Neuronal stem cell (in vitro differentiated cells): ENCODE measurements around the gene PM20D2.

ENCODE experiments used
- DNase-seq: peaks from one replicate; pipeline ENCODE4 v3.0.0-alpha.2; 2013; ENCODE audit warnings: low spot score
- H2AFZ ChIP-seq: one replicate; pipeline ENCODE4 v1.6.1; 2013; ENCODE audit warnings: mild to moderate bottlenecking, low read length, inconsistent platforms
- H2AK5ac ChIP-seq: 2 replicates; pipeline ENCODE4 v1.6.1; 2013; ENCODE audit warnings: low read depth, mild to moderate bottlenecking, inconsistent platforms, low read length, moderate library complexity, mixed read lengths
- H2BK120ac ChIP-seq: 2 replicates; pipeline ENCODE4 v1.6.1; 2013; ENCODE audit warnings: low read depth, mild to moderate bottlenecking, inconsistent platforms, low read length, moderate library complexity, mixed read lengths
- H2BK12ac ChIP-seq: one replicate; pipeline ENCODE4 v1.6.1; 2013; ENCODE audit warnings: low read length, inconsistent platforms
- H2BK15ac ChIP-seq: 2 replicates; pipeline ENCODE4 v1.6.1; 2013; ENCODE audit warnings: mild to moderate bottlenecking, low read length, inconsistent platforms, mixed read lengths
- H2BK5ac ChIP-seq: one replicate; pipeline ENCODE4 v1.6.1; 2013; ENCODE audit warnings: inconsistent platforms, mild to moderate bottlenecking, low read length, moderate library complexity
- H3K14ac ChIP-seq: one replicate; pipeline ENCODE4 v1.6.1; 2013; ENCODE audit warnings: low read length, inconsistent platforms
- H3K18ac ChIP-seq: 2 replicates; pipeline ENCODE4 v1.6.1; 2013; ENCODE audit warnings: low read length, inconsistent platforms
- H3K23ac ChIP-seq: 2 replicates; pipeline ENCODE4 v1.6.1; 2013; ENCODE audit warnings: low read depth, mild to moderate bottlenecking, mixed read lengths, low read length, inconsistent platforms; ENCODE audit not compliant: poor library complexity
- H3K27ac ChIP-seq: replicated peaks from 3 replicates; pipeline ENCODE4 v1.5.1; 2013; ENCODE audit warnings: low read length, inconsistent platforms
- H3K27me3 ChIP-seq, 3 experiments: 2 replicates each; pipeline ENCODE4 v1.6.1; 2013; ENCODE audit warnings: low read length in 3 of 3, mild to moderate bottlenecking in 2 of 3, inconsistent platforms in 1 of 3, low read depth in 1 of 3, mixed read lengths in 1 of 3, moderate library complexity in 1 of 3; ENCODE audit not compliant: control insufficient read depth in 3 of 3, insufficient read depth in 3 of 3
- H3K36me3 ChIP-seq, 2 donors: replicated peaks in 1 of 2; 2 replicates each; pipeline ENCODE4 v1.6.1; 2013; ENCODE audit warnings: low read length in 2 of 2; ENCODE audit not compliant: control insufficient read depth in 2 of 2, insufficient read depth in 2 of 2
- H3K4ac ChIP-seq: 2 replicates; pipeline ENCODE4 v1.6.1; 2013; ENCODE audit warnings: inconsistent platforms, mild to moderate bottlenecking, low read length, moderate library complexity
- H3K4me1 ChIP-seq, 2 donors: 1 replicate in 1 of 2; 2 replicates in 1 of 2; pipeline ENCODE4 v1.6.1; 2013; ENCODE audit warnings: low read length in 2 of 2, low read depth in 1 of 2; ENCODE audit not compliant: control insufficient read depth in 2 of 2, insufficient read depth in 1 of 2
- H3K4me2 ChIP-seq: one replicate; pipeline ENCODE4 v1.6.1; 2013; ENCODE audit warnings: mild to moderate bottlenecking, low read length, inconsistent platforms; ENCODE audit not compliant: insufficient read depth, poor library complexity, severe bottlenecking
- H3K4me3 ChIP-seq, 2 donors: 2 replicates each; pipeline ENCODE4 v1.5.1; 2013; ENCODE audit warnings: low read length in 2 of 2, mild to moderate bottlenecking in 2 of 2, inconsistent platforms in 1 of 2, moderate library complexity in 1 of 2
- H3K79me1 ChIP-seq: one replicate; pipeline ENCODE4 v1.6.1; 2013; ENCODE audit warnings: low read depth, mild to moderate bottlenecking, inconsistent platforms, low read length, moderate library complexity
- H3K9ac ChIP-seq: one replicate; pipeline ENCODE4 v1.6.1; 2013; ENCODE audit warnings: mild to moderate bottlenecking, low read depth, low read length, inconsistent platforms; ENCODE audit not compliant: poor library complexity
- H3K9me3 ChIP-seq, 2 donors: replicated peaks in 1 of 2; 2 replicates each; pipeline versions ENCODE3 to v1.6.1; 2013; ENCODE audit warnings: low read length in 2 of 2, mild to moderate bottlenecking in 2 of 2, inconsistent platforms in 1 of 2, low read depth in 1 of 2, mixed read lengths in 1 of 2, moderate library complexity in 1 of 2; ENCODE audit not compliant: control insufficient read depth in 2 of 2, insufficient read depth in 1 of 2
- H4K8ac ChIP-seq: one replicate; pipeline ENCODE4 v1.6.1; 2013; ENCODE audit warnings: low read depth, mild to moderate bottlenecking, inconsistent platforms, low read length, moderate library complexity
- H4K91ac ChIP-seq: one replicate; pipeline ENCODE4 v1.6.1; 2013; ENCODE audit warnings: low read length, low read depth, mild to moderate bottlenecking, inconsistent platforms; ENCODE audit not compliant: poor library complexity
- WGBS, 2 donors: extraction: QIAGEN DNeasy Blood & Tissue Kit; methylation state at CpG; one replicate each; pipeline ENCODE4 v1.1.7; 2013; ENCODE audit warnings: missing lambda C conversion rate in 2 of 2, mixed read lengths in 1 of 2; ENCODE audit not compliant: insufficient read length in 2 of 2, insufficient replicate concordance in 1 of 2; ENCODE audit errors: extremely low coverage in 2 of 2; 5-methylcytosine and 5-hydroxymethylcytosine counted together

The PM20D2 gene

DNA sequence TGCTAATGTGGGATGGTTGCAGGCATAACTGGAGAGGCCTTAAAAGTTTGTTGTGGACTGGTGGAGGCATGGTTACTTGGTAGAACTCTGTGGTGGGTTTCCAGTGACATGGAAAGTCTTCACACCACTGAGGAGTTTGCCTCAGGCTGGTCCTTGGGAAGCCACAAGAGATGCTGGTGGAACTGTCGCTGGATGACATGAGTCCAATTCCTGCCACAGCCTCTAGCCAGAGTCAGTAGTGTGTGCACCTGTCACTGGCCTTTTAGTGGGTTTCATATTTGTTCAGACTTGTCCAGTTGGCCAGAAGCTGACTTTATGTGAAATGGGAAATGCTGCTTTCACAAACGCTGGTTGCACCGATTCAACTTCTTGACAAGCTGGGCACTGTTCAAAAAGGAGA lies 14.3 kb upstream of the PM20D2 start:
- Histone ChIP-seq H3K4ac (no peak overlapping the region), H2BK15ac (no peak overlapping the region), H2AK5ac (no peak overlapping the region), H3K27me3 (no peaks in the 10 kb centered on the region), H4K8ac (no peak overlapping the region), H2AFZ (no peak overlapping the region), H3K4me1 (no peaks in the 10 kb centered on the region), H3K4me2 (no peak overlapping the region), H3K18ac (no peak overlapping the region), H3K9ac (no peak overlapping the region), H3K4me3 (no peak overlapping the region), H3K36me3 (no peaks in the 10 kb centered on the region), H4K91ac (no peak overlapping the region), H2BK12ac (no peak overlapping the region), H3K27ac (no peak overlapping the region), H3K9me3 (peaks cover 2 to 6% of the 10 kb centered on the region in 2 donors), H2BK120ac (no peak overlapping the region), H2BK5ac (no peak overlapping the region), H3K23ac (no peak overlapping the region), H3K79me1 (no peaks in the 10 kb centered on the region), H3K14ac (no peak overlapping the region)
- no CpG with 5 or more reads among the region's 3 CpGs for WGBS, 2 donors
- DNase-seq: no peak

- Histone ChIP-seq H2BK12ac (no peak overlapping the region), H3K14ac (no peak overlapping the region), H3K27me3 (no peaks in the 10 kb centered on the region), H3K4ac (no peak overlapping the region), H2BK5ac (no peak overlapping the region), H3K4me1 (no peaks in the 10 kb centered on the region), H4K8ac (no peak overlapping the region), H2BK15ac (no peak overlapping the region), H3K18ac (no peak overlapping the region), H3K27ac (no peak overlapping the region), H3K23ac (no peak overlapping the region), H3K4me3 (no peak overlapping the region), H3K9me3 (peaks cover 2 to 6% of the 10 kb centered on the region in 2 donors), H2AFZ (no peak overlapping the region), H2AK5ac (no peak overlapping the region), H3K9ac (no peak overlapping the region), H3K4me2 (no peak overlapping the region), H3K36me3 (no peaks in the 10 kb centered on the region), H4K91ac (no peak overlapping the region), H2BK120ac (no peak overlapping the region), H3K79me1 (no peaks in the 10 kb centered on the region)
- no peak for DNase-seq
- no CpG with 5 or more reads among the region's 2 CpGs for WGBS, 2 donors
These were observed 13.8 kb upstream of the PM20D2 start for GRCh38 chr6:89132057-89132456.

DNA sequence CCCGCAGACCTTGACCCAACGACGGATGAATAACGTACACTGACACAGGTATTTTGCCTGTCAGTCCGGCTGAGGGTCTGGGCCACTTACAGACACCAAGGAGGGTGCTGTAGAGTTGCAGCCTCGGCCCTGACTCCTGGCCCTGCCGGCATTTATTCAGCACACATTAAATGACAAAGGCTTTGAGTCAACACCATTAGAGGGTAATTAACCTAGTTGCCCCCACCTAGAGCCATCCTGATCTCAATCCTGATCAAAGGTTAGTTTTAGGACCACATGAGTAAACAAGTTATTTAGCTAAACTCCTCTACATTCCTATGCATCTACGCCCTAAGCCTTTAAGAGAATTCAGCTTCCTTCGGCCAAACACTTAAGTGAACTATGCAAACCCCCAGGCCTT lies 11.9 kb upstream of the PM20D2 start:
- WGBS, 2 donors: no CpG with 5 or more reads among the region's 9 CpGs

GRCh38 chr6:89134723-89135122 lies 11.1 kb upstream of the PM20D2 start:
- Histone ChIP-seq H3K4me1 (no peaks in the 10 kb centered on the region), H2AFZ (no peak overlapping the region), H3K23ac (no peak overlapping the region), H2BK5ac (no peak overlapping the region), H2BK120ac (no peak overlapping the region), H3K14ac (no peak overlapping the region), H4K91ac (no peak overlapping the region), H3K4me3 (no peak overlapping the region), H3K18ac (no peak overlapping the region), H3K9me3 (no peaks in the 10 kb centered on the region), H4K8ac (no peak overlapping the region), H2BK15ac (no peak overlapping the region), H2BK12ac (no peak overlapping the region), H3K79me1 (no peaks in the 10 kb centered on the region), H3K27me3 (no peaks in the 10 kb centered on the region), H2AK5ac (no peak overlapping the region), H3K36me3 (no peaks in the 10 kb centered on the region), H3K9ac (no peak overlapping the region), H3K27ac (no peak overlapping the region), H3K4me2 (no peak overlapping the region), H3K4ac (no peak overlapping the region)
- no CpG with 5 or more reads among the region's 3 CpGs for WGBS, 2 donors
- no peak for DNase-seq

More for the DNA sequence above, 11.9 kb upstream of the PM20D2 start:
- Histone ChIP-seq H3K4ac (no peak overlapping the region), H3K9me3 (peaks cover 1 to 3% of the 10 kb centered on the region in 2 donors), H3K27ac (no peak overlapping the region), H2BK120ac (no peak overlapping the region), H3K14ac (no peak overlapping the region), H2AFZ (no peak overlapping the region), H2AK5ac (no peak overlapping the region), H3K36me3 (no peaks in the 10 kb centered on the region), H3K4me2 (no peak overlapping the region), H3K79me1 (no peaks in the 10 kb centered on the region), H3K4me1 (no peaks in the 10 kb centered on the region), H2BK15ac (no peak overlapping the region), H3K27me3 (no peaks in the 10 kb centered on the region), H3K4me3 (no peak overlapping the region), H2BK12ac (no peak overlapping the region), H3K9ac (no peak overlapping the region), H2BK5ac (no peak overlapping the region), H3K23ac (no peak overlapping the region), H4K8ac (no peak overlapping the region), H4K91ac (no peak overlapping the region), H3K18ac (no peak overlapping the region)
- DNase-seq: no peak
